KMS-11 (cell line): ENCODE results near the gene SLC25A24.
A peak's percentile ranks its signal among the peaks of the same experiment; 100 is the strongest.
"Not testable (repeated sequence)": the region's sequence is repeated elsewhere in the genome, so short reads cannot be mapped to it uniquely, and the experiment has no call there.

Experiments
- H2AFZ ChIP-seq: fragments of 200-600 bp; sonication (generic); 2 replicates; pipeline ENCODE4 v1.6.1; 2016; ENCODE audit warnings: antibody characterized with exemption, mixed run types, low read depth
- H3K27ac ChIP-seq: fragments of 200-600 bp; sonication (generic); 2 replicates; pipeline ENCODE4 v1.6.1; 2016; ENCODE audit warnings: mild to moderate bottlenecking, mixed run types
- H3K27me3 ChIP-seq: fragments of 200-600 bp; sonication (generic); 2 replicates; pipeline ENCODE4 v1.6.1; 2017; ENCODE audit warnings: mild to moderate bottlenecking, low read depth, mixed run types, moderate library complexity; ENCODE audit not compliant: insufficient read depth
- H3K36me3 ChIP-seq: fragments of 200-600 bp; sonication (generic); 2 replicates; pipeline ENCODE4 v1.6.1; 2017; ENCODE audit warnings: mild to moderate bottlenecking, mixed run types; ENCODE audit not compliant: insufficient read depth
- H3K4me1 ChIP-seq: fragments of 200-600 bp; sonication (generic); 2 replicates; pipeline ENCODE4 v1.6.1; 2016; ENCODE audit warnings: mild to moderate bottlenecking, low read depth, mixed run types; ENCODE audit not compliant: poor library complexity, severe bottlenecking
- H3K4me2 ChIP-seq: fragments of 200-600 bp; sonication (generic); 2 replicates; pipeline ENCODE4 v1.7.0; 2016; ENCODE audit warnings: mild to moderate bottlenecking, mixed run types
- H3K4me3 ChIP-seq: fragments of 200-600 bp; sonication (generic); IDR thresholded peaks from 2 replicates; pipeline ENCODE4 v1.6.1; 2017; ENCODE audit warnings: low read depth, low read length, mixed read lengths; ENCODE audit not compliant: insufficient read depth
- H3K79me2 ChIP-seq: fragments of 200-600 bp; sonication (generic); 2 replicates; pipeline ENCODE4 v1.6.1; 2016; ENCODE audit warnings: low read depth, mixed run types; ENCODE audit not compliant: insufficient read depth
- H3K9ac ChIP-seq: fragments of 200-600 bp; sonication (generic); 2 replicates; pipeline ENCODE4 v1.6.1; 2016; ENCODE audit warnings: mild to moderate bottlenecking, mixed run types
- H4K20me1 ChIP-seq: fragments of 200-600 bp; sonication (generic); 2 replicates; pipeline ENCODE4 v1.6.1; 2016; ENCODE audit warnings: mild to moderate bottlenecking, mixed run types; ENCODE audit not compliant: insufficient read depth
- CTCF ChIP-seq: fragments of 200-600 bp; sonication (generic); conservative IDR thresholded peaks from 2 replicates; pipeline ENCODE4 v1.6.1; 2017; ENCODE audit warnings: low read depth, mild to moderate bottlenecking, antibody characterized with exemption, low read length, moderate library complexity, mixed read lengths

SLC25A24 gene

GRCh38 chr1:108217515-108218174 is 17.5 kb upstream of the SLC25A24 start:
- H3K27me3 ChIP-seq, H3K4me1 ChIP-seq, H2AFZ ChIP-seq, H3K36me3 ChIP-seq, H4K20me1 ChIP-seq, H3K4me2 ChIP-seq, H3K4me3 ChIP-seq, H3K27ac ChIP-seq, H3K9ac ChIP-seq, H3K79me2 ChIP-seq: not testable (repeated sequence)

GRCh38 chr1:108217007-108217406 is 16.9 kb upstream of the SLC25A24 start:
- not testable (repeated sequence) for H3K4me2 ChIP-seq, H4K20me1 ChIP-seq, H3K4me1 ChIP-seq, H2AFZ ChIP-seq, H3K9ac ChIP-seq, H3K79me2 ChIP-seq, H3K36me3 ChIP-seq, H3K27me3 ChIP-seq, H3K27ac ChIP-seq, H3K4me3 ChIP-seq

- not testable (repeated sequence) for H4K20me1 ChIP-seq, H2AFZ ChIP-seq, H3K4me1 ChIP-seq, H3K79me2 ChIP-seq, H3K27ac ChIP-seq, H3K27me3 ChIP-seq, H3K9ac ChIP-seq, H3K4me2 ChIP-seq, H3K4me3 ChIP-seq, H3K36me3 ChIP-seq
Observed at GRCh38 chr1:108216028-108216890, 16.1 kb upstream of the SLC25A24 start.

- not testable (repeated sequence) for H3K27ac ChIP-seq, H3K4me3 ChIP-seq, H3K27me3 ChIP-seq, H3K9ac ChIP-seq, H3K36me3 ChIP-seq, H3K4me2 ChIP-seq, H3K4me1 ChIP-seq, H4K20me1 ChIP-seq, H2AFZ ChIP-seq, H3K79me2 ChIP-seq
- TF ChIP-seq CTCF = peak; percentile 54
Observed at GRCh38 chr1:108214641-108215465, 14.7 kb upstream of the SLC25A24 start.

GRCh38 chr1:108211014-108211413 is 10.9 kb upstream of the SLC25A24 start:
- no peaks in the 10 kb centered on the region for H3K27me3 ChIP-seq
- no peak overlapping the region for H3K4me2 ChIP-seq
- no peak overlapping the region for H3K27ac ChIP-seq
- no peaks in the 10 kb centered on the region for H4K20me1 ChIP-seq
- no peaks in the 10 kb centered on the region for H3K79me2 ChIP-seq
- no peaks in the 10 kb centered on the region for H3K36me3 ChIP-seq
- H2AFZ ChIP-seq = no peak overlapping the region
- no peak overlapping the region for H3K4me3 ChIP-seq
- H3K9ac ChIP-seq = no peak overlapping the region
- no peak for TF ChIP-seq CTCF
- H3K4me1 ChIP-seq = no peaks in the 10 kb centered on the region
